ENCODE measurements around the gene AURKA.
A peak's percentile ranks its signal among the peaks of the same experiment; 100 is the strongest.
"Not testable (repeated sequence)": the region's sequence is repeated elsewhere in the genome, so short reads cannot be mapped to it uniquely, and the experiment has no call there.

The AURKA gene

DNA sequence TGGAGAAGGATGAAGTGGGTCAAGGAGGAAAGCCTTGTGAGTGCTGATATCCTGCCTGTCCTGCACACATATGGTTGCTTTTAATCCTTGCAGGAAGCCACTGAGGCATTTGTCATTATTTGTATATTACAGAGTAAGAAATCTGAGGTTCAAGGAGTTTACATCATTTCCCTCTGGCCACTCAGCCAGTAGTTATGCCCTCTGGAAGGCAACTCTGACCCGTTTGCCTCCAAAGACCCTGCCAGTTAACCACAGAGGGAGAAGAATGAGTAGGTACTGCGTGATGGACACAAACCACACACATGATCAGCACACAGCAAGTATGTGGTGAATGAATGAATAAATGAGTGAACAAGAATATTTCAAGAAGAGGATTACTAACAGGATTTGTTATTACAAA lies 41.2 kb downstream of the AURKA start:
- H3K4me3 ChIP-seq (ENCODE audit: low read length), result no peak overlapping the region
- TF ChIP-seq CTCF (conservative IDR thresholded peaks at IDR 0.05; ENCODE audit: low read depth, low read length), result no peak
- DNase-seq (ENCODE audit: low read depth), result no peak

DNA sequence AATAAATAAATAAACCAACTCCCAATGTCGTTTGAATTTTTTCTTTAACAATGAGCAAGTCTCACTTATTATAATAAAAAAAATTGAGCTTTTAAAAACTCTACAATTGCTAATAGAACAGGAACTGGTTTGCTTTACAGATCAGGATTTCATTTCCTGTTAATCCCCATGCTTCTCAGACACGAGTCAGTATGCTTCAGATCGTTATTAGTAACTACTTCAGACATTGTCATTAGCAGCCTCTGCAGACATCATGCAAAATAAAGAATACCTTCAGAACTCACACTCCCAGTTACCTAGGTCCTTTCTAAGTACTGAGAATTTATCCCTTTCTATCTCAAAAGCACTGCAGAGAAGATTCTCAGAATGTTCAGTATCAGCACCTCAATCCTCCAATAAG lies 43.3 kb downstream of the AURKA start:
- DNase-seq (ENCODE audit: low read depth), result no peak
- H3K4me3 ChIP-seq (ENCODE audit: low read length), result no peak overlapping the region
- no peak for TF ChIP-seq CTCF (conservative IDR thresholded peaks at IDR 0.05; ENCODE audit: low read depth, low read length)

DNA sequence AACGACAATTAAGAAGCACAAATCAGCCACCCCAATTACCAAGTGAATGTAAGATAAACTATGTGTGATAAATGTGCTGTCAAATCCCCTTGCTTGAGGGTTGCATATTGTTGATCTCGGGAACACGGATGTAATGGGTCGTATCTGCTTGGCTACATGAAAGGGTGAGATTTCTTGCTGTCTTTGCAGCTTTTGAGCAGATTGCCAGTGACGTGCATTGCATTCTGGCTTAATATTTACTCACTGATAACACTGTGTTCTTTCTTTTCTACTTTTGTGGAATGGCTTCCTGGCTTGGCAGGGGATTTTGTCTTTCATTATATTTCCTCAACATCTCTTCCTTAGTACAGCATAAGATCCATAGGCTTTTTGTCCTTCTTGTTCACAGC lies 43.7 kb downstream of the AURKA start:
- no peak for TF ChIP-seq CTCF (conservative IDR thresholded peaks at IDR 0.05; ENCODE audit: low read depth, low read length)
- no peak for DNase-seq (ENCODE audit: low read depth)
- H3K4me3 ChIP-seq (ENCODE audit: low read length), result no peak overlapping the region

DNA sequence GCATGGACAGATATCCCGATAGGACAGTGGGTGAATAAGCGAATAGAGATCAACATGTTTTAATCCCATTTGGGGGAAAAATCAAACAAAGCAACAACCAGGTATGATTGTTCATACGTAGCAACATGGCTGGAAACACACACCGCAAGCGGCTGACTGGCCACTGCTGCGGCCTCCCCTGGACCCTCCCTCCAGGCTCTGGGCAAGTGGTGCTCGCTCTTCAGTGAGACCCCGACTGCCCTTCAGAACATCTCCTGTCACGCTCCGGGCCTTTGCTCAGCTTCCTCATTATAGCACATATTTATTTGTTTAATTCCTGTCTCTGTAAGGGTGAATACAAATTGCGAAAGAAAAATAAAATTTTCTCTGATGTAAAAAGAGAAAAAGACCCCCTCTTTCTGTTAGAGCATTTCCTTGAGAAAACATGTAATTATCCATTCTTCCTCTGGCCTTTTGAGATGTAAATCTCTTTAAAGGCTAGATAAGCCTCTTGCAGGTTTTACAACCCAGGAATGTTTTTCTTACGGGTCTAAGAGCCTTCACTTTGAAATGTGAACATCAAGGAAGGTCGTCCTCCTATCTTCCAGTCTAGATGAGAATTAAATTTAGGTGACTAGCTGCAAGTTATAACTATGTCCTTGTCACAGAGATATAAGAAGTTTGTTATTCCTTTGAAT lies 44.2 kb downstream of the AURKA start:
- H3K4me3 ChIP-seq (ENCODE audit: low read length), result no peak overlapping the region
- no peak for DNase-seq (ENCODE audit: low read depth)
- TF ChIP-seq CTCF (conservative IDR thresholded peaks at IDR 0.05; ENCODE audit: low read depth, low read length), result no peak

- no peak for DNase-seq (ENCODE audit: low read depth)
- no peak overlapping the region for H3K4me3 ChIP-seq (ENCODE audit: low read length)
- no peak for TF ChIP-seq CTCF (conservative IDR thresholded peaks at IDR 0.05; ENCODE audit: low read depth, low read length)
Observed at GRCh38 chr20:56345911-56346310, 46.1 kb downstream of the AURKA start.

GRCh38 chr20:56343861-56344381 lies 48.1 kb downstream of the AURKA start:
- DNase-seq (ENCODE audit: low read depth), result no peak
- TF ChIP-seq CTCF (conservative IDR thresholded peaks at IDR 0.05; ENCODE audit: low read depth, low read length), result peak; percentile 75
- H3K4me3 ChIP-seq (ENCODE audit: low read length), result no peak overlapping the region

DNA sequence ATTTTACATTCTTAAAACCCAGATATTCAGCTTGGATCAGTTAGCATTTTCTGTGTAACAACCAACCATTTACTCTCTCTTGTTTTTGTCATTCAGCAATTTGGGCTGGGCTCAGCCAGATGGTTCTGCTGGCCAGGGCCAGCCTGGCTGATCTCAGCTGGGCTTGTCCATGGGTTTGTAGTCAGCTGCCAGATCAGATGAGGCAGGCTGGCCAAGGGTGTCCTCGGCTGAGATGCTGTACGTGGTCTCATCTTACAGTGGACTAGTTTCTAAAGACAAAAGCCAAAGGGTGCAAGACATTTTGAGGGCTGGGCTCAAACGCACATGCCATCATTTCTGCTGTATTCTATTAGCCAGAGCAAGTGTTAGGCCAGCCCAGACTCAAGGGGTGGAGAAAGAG lies 49.2 kb downstream of the AURKA start:
- no peak for TF ChIP-seq CTCF (conservative IDR thresholded peaks at IDR 0.05; ENCODE audit: low read depth, low read length)
- H3K4me3 ChIP-seq (ENCODE audit: low read length), result no peak overlapping the region
- DNase-seq (ENCODE audit: low read depth), result no peak

GRCh38 chr20:56336709-56337108 lies 55.3 kb downstream of the AURKA start:
- DNase-seq (ENCODE audit: low read depth); H3K4me3 ChIP-seq (ENCODE audit: low read length): not testable (repeated sequence)
